HK-2 (cell line): ENCODE measurements around the gene BZW2.

Experiments used
- DNase-seq: peaks from one replicate; pipeline ENCODE4 v3.0.0-alpha.2; 2018; ENCODE audit not compliant: unreplicated experiment

The BZW2 gene

GRCh38 chr7:16718111-16718656, 72.2 kb downstream of the BZW2 start:
- DNase-seq, result no peak

- DNase-seq, result no peak
Measured at GRCh38 chr7:16719699-16720098, 73.7 kb downstream of the BZW2 start.

- no peak for DNase-seq
Measured at GRCh38 chr7:16721541-16721940, 75.6 kb downstream of the BZW2 start.

- DNase-seq, result no peak
Measured at GRCh38 chr7:16724344-16724743, 78.4 kb downstream of the BZW2 start.

- DNase-seq, result no peak
Measured at GRCh38 chr7:16726189-16726588, 80.2 kb downstream of the BZW2 start.

GRCh38 chr7:16727736-16728135, 81.8 kb downstream of the BZW2 start:
- DNase-seq, result no peak

GRCh38 chr7:16728811-16729210, 82.8 kb downstream of the BZW2 start:
- DNase-seq, result peak; percentile 21

GRCh38 chr7:16729541-16729940, 83.6 kb downstream of the BZW2 start:
- DNase-seq, result no peak

- DNase-seq, result no peak
Measured at GRCh38 chr7:16730937-16731336, 85.0 kb downstream of the BZW2 start.

GRCh38 chr7:16732828-16733227, 86.8 kb downstream of the BZW2 start:
- no peak for DNase-seq

GRCh38 chr7:16734148-16734726, 88.3 kb downstream of the BZW2 start:
- DNase-seq, result no peak

GRCh38 chr7:16735020-16735419, 89.0 kb downstream of the BZW2 start:
- no peak for DNase-seq

- no peak for DNase-seq
Measured at GRCh38 chr7:16738011-16738688, 92.2 kb downstream of the BZW2 start.

- no peak for DNase-seq
Measured at GRCh38 chr7:16739863-16740622, 94.1 kb downstream of the BZW2 start.

- DNase-seq, result no peak
Measured at GRCh38 chr7:16740623-16740953, 94.6 kb downstream of the BZW2 start.

GRCh38 chr7:16740996-16741395, 95.0 kb downstream of the BZW2 start:
- DNase-seq, result no peak

GRCh38 chr7:16741676-16742075, 95.7 kb downstream of the BZW2 start:
- no peak for DNase-seq

- DNase-seq, result no peak
Measured at GRCh38 chr7:16742547-16742946, 96.6 kb downstream of the BZW2 start.

GRCh38 chr7:16743236-16743635, 97.3 kb downstream of the BZW2 start:
- DNase-seq, result no peak

GRCh38 chr7:16744518-16745250, 98.7 kb downstream of the BZW2 start:
- DNase-seq, result no peak

- no peak for DNase-seq
Measured at GRCh38 chr7:16745645-16746044, 99.7 kb downstream of the BZW2 start.

- no peak for DNase-seq
Measured at GRCh38 chr7:16747102-16747501, 101.1 kb downstream of the BZW2 start.
